ENCODE results near the gene MPDU1.

MPDU1 gene

DNA sequence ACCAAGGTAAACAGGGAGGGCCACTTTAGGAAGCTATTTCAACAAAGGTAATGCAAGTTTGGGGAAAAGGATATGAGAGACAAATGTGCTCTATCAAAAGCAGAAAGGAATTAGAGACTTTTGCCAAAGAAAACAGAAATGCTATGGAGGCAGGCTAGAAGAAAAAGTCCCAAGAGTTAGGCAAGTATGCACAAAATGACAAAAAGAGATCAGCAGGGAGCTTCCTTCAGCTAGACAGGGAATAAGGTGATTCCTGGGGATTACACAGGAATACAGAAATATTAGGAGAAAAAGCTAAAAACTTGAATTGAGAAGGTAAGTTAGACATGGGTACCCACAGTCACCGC lies 28.6 kb downstream of the MPDU1 start:
- no peak for DNase-seq (ENCODE audit: low spot score)
- TF ChIP-seq CTCF (IDR thresholded peaks at IDR 0.05): no peak
- H3K4me3 ChIP-seq: peak overlapping the region; percentile 16
- no peak overlapping the region for H3K27ac ChIP-seq

DNA sequence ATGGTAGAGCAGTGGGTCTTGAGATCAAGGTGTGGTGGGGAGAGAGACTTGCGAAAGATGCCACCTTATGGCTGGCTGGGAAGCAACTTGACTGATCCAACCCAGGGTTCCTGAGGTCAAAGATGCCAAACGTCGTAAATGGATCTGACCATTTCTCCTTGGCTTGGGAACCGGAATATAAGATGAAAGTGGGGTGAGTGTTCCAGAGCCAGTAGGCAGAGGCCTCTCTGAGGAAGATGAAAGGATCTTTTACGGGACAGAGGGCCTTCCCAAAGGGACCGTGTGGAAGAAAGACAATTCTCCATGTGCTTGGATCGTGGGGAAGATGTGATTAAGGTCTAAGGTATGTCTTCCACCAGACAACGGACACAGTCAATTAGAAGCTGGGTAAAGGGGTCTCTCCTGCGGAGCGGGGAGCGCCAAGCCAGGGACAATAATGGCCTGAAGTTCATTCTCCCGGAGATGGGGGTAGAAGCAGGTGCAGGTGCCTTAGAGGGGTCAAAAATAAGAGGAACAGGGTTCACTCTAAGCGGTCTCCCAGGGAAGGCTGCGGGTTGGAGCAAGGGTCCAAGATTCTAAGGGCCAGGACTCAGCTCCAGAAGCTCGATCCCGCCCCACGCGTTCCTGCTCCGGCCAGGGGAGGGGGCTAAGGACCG lies 30.2 kb downstream of the MPDU1 start:
- Histone ChIP-seq H3K4me3 (peak overlapping the region; percentile 99), H3K27ac (peak overlapping the region; percentile 92 to 100)
- no peak for DNase-seq (ENCODE audit: low spot score)
- no peak for TF ChIP-seq CTCF (IDR thresholded peaks at IDR 0.05)

GRCh38 chr17:7614425-7615264 lies 31.0 kb downstream of the MPDU1 start, which contains the start of gene FXR2:
FXR2 (minus strand) TSS chr17:7614897; CDS start chr17:7614532, 365 bp downstream.
- Histone ChIP-seq H3K27ac (peak within 1 kb of the TSS; percentile 92 to 100), H3K4me3 (peak within 1 kb of the TSS; percentile 99)
- TF ChIP-seq CTCF (IDR thresholded peaks at IDR 0.05): peak; percentile 27
- peak; percentile 100 for DNase-seq (ENCODE audit: low spot score)

GRCh38 chr17:7615265-7615747 lies 31.7 kb downstream of the MPDU1 start:
- Histone ChIP-seq H3K4me3 (peak overlapping the region; percentile 65), H3K27ac (peak overlapping the region; percentile 67 to 86)
- TF ChIP-seq CTCF (IDR thresholded peaks at IDR 0.05): no peak
- no peak for DNase-seq (ENCODE audit: low spot score)

DNA sequence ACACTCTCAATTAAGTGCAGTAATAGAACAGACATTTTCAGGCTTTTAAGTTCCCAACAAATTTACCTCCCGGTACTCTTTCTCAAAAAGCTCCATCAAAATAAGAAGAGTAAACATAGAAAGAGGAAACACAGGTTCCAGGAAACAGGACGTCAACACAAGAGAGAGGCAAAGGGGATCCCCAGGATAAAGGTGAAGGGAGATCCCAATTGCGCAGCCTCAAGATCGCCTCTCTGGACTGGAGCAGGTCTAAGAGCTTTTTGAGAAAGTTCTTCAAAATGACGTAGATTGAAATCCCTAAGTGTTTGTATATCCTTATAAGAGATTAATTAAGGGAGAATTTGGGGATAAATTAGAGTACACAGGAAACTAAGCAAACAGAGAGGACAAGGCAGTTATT lies 35.0 kb downstream of the MPDU1 start:
- no peak for TF ChIP-seq CTCF (IDR thresholded peaks at IDR 0.05)
- DNase-seq (ENCODE audit: low spot score): no peak
- Histone ChIP-seq H3K27ac (no peak overlapping the region), H3K4me3 (no peak overlapping the region)

DNA sequence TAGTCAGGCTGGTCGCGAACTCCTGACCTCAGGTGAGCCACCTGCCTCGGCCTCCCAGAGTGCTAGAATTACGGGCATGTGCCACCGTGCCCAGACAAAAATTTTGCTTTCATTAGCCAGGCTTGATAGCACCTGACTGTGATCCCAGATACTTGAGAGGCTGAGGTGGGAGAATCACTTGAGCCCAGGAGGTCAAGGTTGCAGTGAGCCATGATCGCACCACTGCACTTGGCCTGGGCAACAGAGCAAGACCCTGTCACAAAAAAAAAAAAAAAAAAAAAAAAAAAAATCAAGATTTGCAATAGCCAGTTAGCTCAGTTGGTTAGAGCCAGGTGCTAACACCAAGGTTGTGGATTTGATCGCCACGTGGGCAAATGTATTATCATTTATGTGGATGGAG lies 37.2 kb downstream of the MPDU1 start:
- Histone ChIP-seq H3K4me3 (no peak overlapping the region), H3K27ac (no peak overlapping the region)
- DNase-seq (ENCODE audit: low spot score): no peak
- TF ChIP-seq CTCF (IDR thresholded peaks at IDR 0.05): no peak

Measured in coronary artery (tissue), 2 donors.